HG03060 (cell line): ENCODE data around the gene IQCB1.
"Not testable (repeated sequence)": the region's sequence is repeated elsewhere in the genome, so short reads cannot be mapped to it uniquely, and the experiment has no call there.

ENCODE experiments used
- ATAC-seq: cut with Tn5 transposase; IDR thresholded peaks from one replicate; pipeline ENCODE4 v1.9.1; 2021; ENCODE audit warnings: low read depth, moderate number of reproducible peaks; ENCODE audit not compliant: unreplicated experiment

IQCB1 gene

DNA sequence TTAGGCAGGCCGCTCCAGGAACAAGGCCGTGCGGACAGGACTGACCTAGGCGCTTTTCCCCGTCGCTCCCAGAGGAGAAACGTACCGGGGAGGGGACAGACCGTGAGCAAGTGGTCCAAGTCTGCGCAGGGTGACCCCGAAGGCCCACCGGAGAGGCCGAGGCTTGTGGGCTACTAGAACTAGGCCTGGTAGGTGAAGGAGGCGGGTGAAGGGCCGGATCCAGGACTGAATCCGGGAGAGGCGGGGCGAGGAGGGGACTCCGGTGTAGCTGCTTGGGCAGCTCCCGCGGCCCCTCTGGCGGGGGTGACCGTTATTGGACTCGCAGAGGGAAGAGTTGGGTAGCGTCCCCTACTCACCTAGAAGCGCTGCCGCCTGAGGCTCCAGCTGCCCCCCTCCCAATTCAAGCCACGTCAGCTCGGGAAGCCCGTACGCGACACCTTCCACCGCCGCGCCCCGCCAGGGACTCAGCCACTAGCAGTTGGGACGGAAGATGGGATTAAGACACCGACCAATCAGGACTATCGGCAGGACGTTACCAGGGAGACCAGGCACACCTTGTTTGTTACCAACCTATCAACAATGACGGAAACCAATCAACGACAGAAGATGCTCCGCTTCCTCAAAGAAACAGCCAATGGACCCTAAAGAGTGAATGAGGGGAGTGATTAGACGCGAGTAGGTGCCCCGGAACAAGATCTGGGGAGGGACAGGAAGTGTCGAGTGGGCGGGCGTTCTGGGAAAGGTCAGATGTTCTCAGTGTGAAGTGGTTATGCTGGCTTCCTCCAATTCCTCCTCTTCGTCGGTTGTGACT is 85.4 kb downstream of the IQCB1 start, which contains the start of gene GOLGB1:
Gene GOLGB1 (minus strand): TSS at position 466 of the 811 bp plus-strand sequence. CDS start 18,770 bp downstream, outside the sequence.
- peak; percentile 99 for ATAC-seq

DNA sequence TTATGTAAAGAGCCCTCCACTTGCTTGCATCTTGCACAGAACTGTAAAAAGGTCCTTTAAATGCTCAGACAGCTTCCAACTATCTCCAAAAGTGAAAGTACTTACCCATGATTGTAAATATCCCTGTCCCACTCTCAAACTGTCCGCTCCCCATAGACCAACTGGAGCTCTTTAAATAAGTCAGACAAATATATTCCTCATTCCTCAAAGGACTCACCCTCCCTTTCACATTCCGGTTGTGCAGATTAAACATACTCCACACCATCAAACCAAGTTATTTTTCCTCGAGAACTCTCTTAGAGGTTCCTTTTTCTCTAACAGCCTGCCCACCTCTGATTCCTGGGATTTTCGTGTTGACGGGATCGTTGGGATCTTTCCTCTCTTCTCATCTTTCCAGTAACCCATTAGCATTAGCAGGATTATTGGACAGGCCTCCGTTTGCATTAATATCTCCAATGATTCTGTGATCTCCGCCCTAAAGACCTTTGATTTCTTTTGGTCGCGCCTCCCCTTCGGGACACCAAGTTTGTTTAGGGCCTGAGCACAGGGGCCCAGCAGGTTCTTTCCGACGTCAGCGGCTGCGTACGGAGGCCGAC is 86.1 kb downstream of the IQCB1 start:
- no peak for ATAC-seq

DNA sequence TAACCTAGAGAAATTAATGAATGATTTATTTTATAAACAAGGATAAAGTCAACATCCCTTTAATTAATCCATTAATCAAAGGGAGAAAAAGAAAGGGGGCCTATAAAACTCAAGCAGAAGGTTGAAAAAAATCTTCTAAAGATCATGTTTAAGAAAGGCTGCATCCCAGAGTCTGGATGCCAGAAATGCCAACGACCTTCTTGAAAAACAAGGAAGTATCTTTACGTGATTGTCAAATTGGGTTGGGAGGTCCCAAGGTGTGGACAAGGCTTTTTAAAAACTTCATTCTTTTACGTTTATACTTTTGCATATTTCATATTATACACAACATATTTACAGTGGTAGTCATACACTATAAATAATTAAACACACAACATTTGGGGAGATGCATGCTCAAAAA is 86.9 kb downstream of the IQCB1 start:
- no peak for ATAC-seq

DNA sequence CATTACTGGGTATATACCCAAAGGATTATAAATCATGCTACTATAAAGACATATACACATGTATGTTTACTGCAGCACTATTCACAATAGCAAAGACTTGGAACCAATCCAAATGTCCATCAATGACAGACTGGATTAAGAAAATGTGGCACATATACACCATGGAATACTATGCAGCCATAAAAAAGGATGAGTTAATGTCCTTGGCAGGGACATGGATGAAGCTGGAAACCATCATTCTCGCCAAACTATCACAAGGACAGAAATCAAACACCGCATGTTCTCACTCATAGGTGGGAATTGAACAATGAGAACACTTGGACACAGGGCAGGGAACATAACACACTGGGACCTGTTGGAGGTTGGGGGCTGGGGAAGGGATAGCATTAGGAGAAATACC is 91.8 kb downstream of the IQCB1 start:
- ATAC-seq, result not testable (repeated sequence)

GRCh38 chr3:121740896-121741295 is 94.0 kb downstream of the IQCB1 start:
- ATAC-seq, result no peak

GRCh38 chr3:121739902-121740301 is 95.0 kb downstream of the IQCB1 start:
- no peak for ATAC-seq

DNA sequence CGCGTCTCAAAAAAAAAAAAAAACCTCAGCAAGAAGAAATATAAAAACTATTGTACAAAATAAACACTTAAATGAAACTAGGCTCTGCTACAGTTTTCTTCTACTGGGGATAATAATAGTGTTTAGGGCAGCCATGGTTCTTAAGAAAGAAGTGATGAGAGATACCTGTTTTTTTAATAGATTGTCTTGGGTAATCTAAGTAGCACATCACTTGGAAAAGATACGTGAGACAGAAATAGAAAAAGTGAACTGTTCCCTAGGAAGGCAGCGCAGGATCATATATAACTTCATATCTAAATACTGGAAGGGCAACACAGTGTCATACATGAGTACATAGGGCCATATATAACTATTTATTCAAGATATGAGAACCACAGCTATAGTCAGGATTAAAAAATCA is 97.2 kb downstream of the IQCB1 start:
- ATAC-seq, result no peak

GRCh38 chr3:121736112-121736511 is 98.7 kb downstream of the IQCB1 start:
- no peak for ATAC-seq

GRCh38 chr3:121735047-121735696 is 99.7 kb downstream of the IQCB1 start:
- peak; percentile 93 for ATAC-seq

DNA sequence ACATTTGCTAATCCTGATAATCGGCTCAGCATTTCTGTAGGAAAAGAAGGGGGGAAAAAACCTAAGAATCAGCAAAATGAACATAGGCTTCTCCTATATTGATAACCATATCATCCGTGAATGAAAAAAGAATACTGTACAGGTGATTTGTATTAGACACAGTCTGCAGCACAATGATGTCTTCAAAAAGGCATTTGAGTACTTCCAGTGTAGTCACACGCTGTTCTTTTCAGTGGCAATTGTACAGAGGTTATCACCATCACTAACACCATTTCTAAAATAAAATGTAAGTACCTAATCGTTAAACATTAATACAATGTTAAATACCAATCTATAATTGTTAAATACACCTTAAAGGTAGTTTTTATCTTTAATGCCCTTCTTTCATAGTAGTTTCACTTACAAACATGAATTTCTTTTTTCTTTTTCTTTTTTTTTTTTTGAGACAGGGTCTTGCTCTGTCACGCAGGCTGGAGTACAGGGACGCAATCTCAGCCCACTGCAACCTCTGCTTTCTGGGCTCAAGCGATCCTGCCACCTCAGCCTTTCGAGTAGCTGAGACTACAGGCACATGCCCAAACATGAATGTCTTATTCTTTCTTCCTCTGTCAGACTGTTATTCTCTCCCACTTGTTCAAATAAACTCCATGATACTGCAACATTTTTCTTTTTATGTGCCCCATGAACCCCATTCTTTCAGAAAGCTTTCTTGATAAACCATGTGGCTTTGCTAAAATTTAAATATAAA is 103.7 kb downstream of the IQCB1 start:
- ATAC-seq, result no peak

- peak; percentile 90 for ATAC-seq
Measured at GRCh38 chr3:121724130-121724529, 110.7 kb downstream of the IQCB1 start.

- ATAC-seq, result no peak
Measured at GRCh38 chr3:121723485-121723884, 111.4 kb downstream of the IQCB1 start.

DNA sequence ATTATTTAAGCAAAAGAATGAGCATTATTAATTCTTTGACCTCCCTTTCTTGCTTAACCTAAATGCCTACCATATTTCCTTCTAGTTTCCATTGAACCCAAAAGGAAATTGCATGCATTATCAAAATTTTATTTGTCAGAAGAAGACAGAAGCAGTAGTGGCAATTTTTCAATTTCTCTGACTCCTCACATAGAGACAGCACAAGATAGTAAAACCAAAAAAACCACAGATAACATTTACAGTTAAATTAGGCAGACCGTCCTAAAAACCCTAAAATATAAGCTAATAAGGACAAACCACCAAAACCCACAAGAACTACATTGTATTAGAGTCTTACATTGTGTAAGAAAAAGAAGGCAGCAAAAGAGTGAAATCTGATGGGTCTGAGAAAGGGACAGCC is 112.4 kb downstream of the IQCB1 start:
- ATAC-seq, result no peak

DNA sequence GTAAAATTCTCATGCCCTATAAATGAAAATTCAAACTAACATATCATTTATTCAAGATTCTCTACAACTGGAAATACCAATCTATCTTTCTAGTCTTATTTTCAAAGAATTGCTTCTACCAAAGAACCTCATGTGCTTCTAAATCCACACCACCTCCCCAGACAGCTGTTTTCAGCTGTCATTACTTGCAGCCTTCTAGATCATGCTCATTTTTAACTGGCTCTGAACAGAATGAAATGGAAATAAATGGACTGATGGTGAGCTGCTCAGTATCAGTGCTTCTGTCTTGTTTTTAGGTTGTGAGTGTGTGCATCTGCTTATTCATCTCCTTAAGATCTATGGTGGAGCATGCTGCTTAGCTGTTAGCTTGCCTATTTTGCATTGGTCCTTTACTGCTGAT is 114.7 kb downstream of the IQCB1 start:
- no peak for ATAC-seq
